Activated CD4-positive, alpha-beta T cell treated with anti-CD3 and anti-CD28 coated beads for 4 hours (primary cell): Measurements from ENCODE around the gene KPTN.

Source experiments
- DNase-seq, 2 donors: peaks; one replicate each; pipeline ENCODE4 v3.0.0-alpha.2; 2020

KPTN gene

GRCh38 chr19:47508721-47509120 is 24.7 kb upstream of the KPTN start:
- DNase-seq, result no peak

GRCh38 chr19:47507924-47508553 is 24.0 kb upstream of the KPTN start:
- DNase-seq, result no peak

DNA sequence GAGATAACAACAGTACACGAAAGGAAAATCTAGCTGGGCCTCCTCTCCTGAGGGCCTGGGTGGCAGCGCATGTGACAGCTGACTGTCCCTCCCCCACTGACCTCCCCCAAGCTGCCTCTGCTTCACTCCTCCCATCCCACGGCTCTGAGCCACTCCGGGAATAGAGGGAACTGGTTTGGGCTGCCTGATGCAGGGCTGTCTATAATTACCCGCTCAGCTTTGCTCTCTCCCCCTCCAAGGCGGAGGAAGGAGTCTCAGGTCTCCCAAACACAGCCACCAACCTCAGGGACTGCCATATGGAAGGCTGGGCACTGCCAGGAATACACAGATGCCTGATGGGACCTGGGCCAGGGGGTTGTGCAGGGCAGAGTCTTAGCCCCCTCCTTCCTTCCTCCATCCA is 23.0 kb upstream of the KPTN start:
- no peak for DNase-seq

- DNase-seq, result no peak
Measured at GRCh38 chr19:47506459-47506858, 22.4 kb upstream of the KPTN start.

- no peak for DNase-seq
Measured at GRCh38 chr19:47505506-47505905, 21.5 kb upstream of the KPTN start.

- no peak for DNase-seq
Measured at GRCh38 chr19:47503826-47504150, 19.8 kb upstream of the KPTN start.

GRCh38 chr19:47503130-47503825 is 19.3 kb upstream of the KPTN start:
- no peak for DNase-seq

DNA sequence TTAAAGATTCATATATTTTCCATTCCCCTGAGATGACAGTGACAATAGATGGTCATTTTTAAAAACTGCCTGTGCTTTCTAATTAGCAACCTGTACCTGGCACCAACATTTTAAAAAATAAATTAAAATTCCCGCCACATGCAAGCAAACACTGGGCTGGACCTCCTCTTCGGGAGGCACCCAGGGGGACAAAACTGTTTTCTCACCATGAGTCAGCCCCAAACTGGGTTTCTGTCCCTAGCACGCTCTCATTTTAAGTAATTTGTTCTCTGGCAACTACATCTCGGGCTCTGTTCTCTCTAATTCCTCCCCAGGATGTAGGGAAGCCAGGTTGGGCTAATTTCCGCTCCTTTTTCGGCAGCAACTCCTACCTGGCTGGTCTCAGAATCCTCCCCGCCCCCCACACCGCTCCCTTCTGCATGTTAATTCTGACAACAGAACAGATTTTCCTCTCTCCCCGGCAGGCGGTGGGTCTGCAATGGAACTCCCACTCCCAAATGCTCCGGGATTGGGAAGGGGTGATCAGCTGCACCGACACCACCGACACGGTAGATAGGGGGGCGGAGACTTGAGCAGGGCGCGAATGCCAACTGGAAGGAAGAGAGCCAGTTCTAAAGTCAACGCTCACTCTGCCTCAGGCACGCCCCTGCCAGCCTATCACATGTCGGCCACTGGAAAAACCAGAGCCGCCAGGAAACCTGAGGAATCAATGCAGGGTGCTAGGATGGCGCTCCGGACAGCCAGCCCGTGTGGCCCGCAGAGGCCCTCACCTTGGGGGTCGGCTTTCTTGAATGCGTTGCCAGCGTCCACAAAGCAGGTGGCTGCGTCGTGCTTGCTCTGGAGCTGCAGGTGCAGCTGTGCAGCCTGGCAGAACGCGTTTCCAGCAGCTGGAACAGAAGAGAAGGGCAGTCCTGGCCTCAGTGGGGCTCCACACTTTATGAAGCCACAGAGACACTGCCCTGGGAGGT is 16.1 kb upstream of the KPTN start:
- DNase-seq, result no peak

- no peak for DNase-seq
Measured at GRCh38 chr19:47499371-47499770, 15.4 kb upstream of the KPTN start.

- DNase-seq, result no peak
Measured at GRCh38 chr19:47498561-47498960, 14.5 kb upstream of the KPTN start.

GRCh38 chr19:47497821-47498520 is 14.0 kb upstream of the KPTN start:
- no peak for DNase-seq

DNA sequence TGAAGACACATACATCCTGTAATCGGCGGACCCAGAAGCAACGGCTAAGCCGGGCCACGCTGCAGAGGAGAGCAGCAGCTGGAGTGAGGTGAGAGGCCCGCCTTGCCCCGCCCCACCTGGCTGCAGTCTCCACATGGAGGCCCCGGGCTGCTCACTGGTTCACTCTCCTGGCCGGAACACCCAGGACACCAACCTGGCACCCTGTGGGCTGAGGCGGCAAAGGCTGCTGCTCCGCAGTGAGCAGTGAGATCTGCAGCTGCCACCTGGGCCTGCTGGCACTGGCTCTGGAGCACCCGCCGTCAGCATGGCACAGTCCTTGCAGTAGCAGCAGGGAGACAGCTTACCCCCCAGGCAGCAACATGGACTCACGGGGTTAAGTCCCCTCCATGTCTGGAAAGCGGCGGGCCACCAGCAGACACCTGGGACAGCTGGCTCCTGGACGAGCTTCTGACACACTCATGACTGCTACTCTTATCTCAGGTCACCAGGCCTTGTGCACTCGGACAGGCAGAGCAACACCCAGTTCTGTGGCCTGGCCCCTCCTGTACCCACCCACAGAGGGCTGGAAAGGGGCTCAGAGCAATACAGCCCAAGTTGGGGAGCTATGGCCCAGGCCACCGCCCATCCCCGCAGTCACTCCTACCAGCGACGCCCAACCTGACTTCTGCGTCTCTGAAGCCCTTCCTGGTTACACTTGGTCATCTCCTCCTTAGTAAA is 13.2 kb upstream of the KPTN start:
- no peak for DNase-seq

DNA sequence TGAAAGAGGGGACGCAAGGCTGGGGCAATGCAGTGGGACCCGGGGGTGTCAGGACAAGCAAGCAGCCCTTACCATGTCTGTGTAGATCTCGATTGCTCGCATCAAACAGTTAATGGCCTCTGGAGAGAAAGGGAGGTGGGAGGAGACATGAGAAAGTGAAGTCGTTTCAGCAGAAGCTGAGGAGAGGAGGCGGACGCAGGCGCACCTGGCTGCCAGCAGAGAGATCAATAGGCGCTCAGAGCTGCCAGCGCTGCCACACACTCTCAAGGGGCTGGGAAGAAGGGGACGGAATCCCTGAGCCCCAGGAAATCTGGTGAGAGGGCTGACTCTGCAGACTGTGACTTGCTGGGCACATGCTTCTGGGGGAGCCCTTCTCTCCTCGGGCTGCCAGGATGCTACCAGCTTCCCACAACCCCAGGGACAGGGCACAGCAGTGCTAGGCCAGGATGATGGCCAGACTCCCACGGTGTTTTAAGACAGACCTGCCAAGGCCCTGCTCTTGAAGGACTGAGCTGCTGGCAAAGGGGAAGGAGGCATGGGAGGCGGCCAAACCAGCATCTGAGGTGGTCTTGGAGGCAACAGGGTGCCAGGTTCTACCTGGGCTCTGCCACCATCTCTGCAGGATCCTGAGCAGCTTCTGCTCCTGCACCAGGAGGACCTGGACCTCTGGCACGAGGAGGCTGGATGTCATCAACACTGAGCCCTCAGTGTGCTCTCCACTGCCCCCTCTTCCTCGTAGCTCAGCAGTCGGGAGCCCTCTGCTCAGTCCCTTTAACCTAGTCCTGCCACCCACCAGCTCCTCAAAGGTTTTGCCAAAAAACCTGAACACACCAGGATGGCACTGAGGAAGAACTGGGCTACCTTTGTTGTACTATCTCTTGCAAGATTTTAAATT is 11.7 kb upstream of the KPTN start:
- no peak for DNase-seq

GRCh38 chr19:47494729-47495128 is 10.7 kb upstream of the KPTN start:
- DNase-seq, result no peak

DNA sequence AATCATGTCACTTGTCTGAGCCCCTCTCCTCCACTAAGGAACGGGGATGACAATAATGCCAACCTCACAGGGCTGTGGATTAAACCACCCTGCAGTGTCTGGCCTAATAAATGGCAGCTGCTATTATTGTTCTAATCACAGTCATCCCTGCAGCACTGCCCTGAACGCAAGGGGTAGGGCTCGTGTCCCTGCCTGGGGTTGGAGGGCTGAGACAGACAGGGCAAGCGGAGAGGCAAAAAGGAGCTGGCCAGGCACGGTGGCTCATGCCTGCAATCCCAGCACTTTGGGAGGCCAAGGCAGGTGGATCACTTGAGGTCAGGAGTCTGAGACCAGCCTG is 10.2 kb upstream of the KPTN start:
- no peak for DNase-seq

GRCh38 chr19:47493378-47494210 is 9.6 kb upstream of the KPTN start:
- no peak for DNase-seq

DNA sequence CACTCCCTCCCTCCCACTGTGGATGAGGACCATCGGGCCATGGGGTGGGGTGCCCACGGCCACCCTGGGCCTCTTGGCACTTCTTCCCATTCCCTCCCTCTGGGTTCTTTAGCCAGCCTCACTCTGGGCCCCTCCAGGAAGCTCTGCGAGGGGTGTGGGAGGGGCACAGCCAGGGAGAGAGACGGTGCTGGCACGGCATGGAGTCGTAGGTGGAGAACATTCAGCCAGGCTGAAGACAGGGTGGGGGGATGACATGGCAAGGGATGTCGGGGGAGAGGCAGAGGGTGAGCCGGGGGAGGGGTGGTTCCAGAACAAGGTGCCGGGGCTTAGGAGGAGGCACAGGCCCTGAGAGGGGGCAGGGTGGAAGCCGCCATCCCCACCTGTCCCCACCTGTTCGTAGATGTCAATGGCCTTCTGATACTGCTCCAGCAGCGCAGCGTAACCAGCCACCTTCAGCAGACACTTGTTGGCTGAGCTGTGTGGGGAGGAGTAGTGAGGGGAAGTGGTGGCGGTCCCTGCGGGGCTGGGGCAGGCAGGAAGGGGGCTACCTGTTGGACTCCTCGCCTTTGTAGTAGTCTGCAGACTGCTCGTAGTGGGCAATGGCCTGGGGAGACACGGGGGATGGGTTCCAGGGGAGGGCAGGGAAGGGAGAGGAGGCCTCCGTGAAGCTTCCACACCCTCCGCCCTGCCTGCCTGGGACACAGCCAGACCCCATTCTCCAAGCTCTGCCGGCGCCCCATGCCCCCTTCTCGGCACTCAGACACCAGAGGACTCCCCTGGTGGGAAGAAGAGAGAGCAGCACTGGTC is 8.8 kb upstream of the KPTN start:
- no peak for DNase-seq

DNA sequence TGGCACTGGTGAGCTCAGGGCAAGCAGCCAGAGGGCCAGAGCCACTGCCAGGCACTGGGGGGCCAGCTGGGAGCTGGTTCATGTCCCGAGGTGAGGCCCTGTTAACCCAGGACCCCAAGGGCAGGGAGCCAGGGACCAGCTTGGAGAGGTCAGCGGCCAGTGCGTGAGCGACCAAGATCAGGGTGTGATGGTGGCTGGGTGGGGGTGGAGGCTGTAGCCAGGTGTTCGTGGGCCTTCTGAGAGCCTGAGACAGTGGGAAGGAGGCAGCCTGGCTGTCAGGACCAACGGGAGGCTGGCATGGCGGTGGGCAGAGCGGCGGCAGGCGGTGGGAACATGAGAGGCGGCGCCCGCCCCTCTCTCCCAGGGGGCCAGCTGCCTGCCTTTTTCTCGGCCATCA is 8.1 kb upstream of the KPTN start:
- DNase-seq, result no peak

DNA sequence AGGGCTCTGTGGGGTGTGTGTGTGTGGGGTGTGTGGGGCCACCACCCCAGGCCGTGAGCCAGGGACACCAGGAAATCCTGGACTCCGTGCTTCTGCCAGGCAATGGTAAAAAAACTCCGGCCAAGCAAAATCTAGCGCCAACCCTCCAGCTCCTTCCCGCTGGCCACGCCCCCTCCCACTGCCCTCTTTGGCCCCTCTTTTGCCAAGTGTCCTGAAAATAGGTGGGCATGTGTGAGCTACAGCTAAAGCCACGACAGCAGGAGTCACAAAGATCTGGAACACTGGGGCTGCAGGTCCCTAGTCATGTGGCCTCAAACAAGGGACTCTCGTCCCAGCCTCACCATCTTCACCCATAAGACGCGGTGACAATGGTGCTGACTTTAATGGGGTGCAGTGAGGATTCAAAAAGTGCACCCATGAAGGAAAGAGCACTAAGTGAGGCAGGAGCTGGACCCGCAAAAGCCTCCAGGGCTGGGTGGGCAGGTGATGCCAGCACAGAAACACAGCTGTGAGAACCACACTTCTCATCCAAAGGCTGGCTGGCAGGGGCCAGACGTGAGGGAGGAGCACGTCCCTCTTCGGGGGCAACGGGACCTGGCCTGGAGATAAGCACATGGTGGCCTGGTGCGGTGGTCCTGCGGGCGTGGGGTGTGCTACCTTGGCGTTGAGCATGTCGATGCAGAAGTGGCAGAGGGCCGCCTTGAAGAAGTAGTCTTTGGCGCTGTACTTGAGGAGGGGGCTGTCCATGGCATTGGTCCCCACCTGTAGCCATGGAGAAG is 7.5 kb upstream of the KPTN start:
- no peak for DNase-seq
